Fibroblast of the aortic adventitia (primary cell): Measurements from ENCODE around the gene KCTD13. TPM values are rescaled to one million over a fixed set of nuclear protein-coding genes. Genes with fewer than 3 reads are reported as not detected.
A peak's percentile ranks its signal among the peaks of the same experiment; 100 is the strongest.

Experiments used
- DNase-seq: peaks from one replicate; pipeline ENCODE4 v3.0.0-alpha.2; 2010; ENCODE audit warnings: low read depth
- H3K4me3 ChIP-seq: 2 replicates; pipeline ENCODE4 v1.5.1; 2011; ENCODE audit warnings: low read depth, mild to moderate bottlenecking, control low read depth, low read length, moderate library complexity
- CTCF ChIP-seq: IDR thresholded peaks from 2 replicates; pipeline ENCODE4 v1.5.1; 2011; ENCODE audit warnings: mild to moderate bottlenecking, low read length, control low read depth, inconsistent platforms; ENCODE audit not compliant: insufficient read depth
- total RNA-seq: library from RNA; depleted of rRNA; stranded (reverse); fragments of >200 nt; gene quantifications from 2 replicates; pipeline ENCODE4 v1.2.3, GENCODE V29; 2012; ENCODE audit warnings: low replicate concordance

Gene KCTD13
- total RNA-seq, 1 donor, result 12.5 TPM

- TF ChIP-seq CTCF, result no peak
- DNase-seq, result no peak
These were observed 47.9 kb downstream of the KCTD13 start for GRCh38 chr16:29878172-29878571.

GRCh38 chr16:29877266-29877961, 48.6 kb downstream of the KCTD13 start:
- no peak for TF ChIP-seq CTCF

More at GRCh38 chr16:29878172-29878571, 47.9 kb downstream of the KCTD13 start:
- H3K4me3 ChIP-seq, result no peak overlapping the region

GRCh38 chr16:29876594-29877249, 49.3 kb downstream of the KCTD13 start:
- H3K4me3 ChIP-seq, result peak overlapping the region; percentile 33
- DNase-seq, result no peak
- no peak for TF ChIP-seq CTCF

More at GRCh38 chr16:29877266-29877961, 48.6 kb downstream of the KCTD13 start:
- no peak for DNase-seq
- H3K4me3 ChIP-seq, result no peak overlapping the region

GRCh38 chr16:29876217-29876593, 49.8 kb downstream of the KCTD13 start:
- TF ChIP-seq CTCF, result no peak
- H3K4me3 ChIP-seq, result peak overlapping the region; percentile 25
- DNase-seq, result no peak

- DNase-seq, result no peak
These were observed 50.8 kb downstream of the KCTD13 start for GRCh38 chr16:29875206-29875605.

GRCh38 chr16:29873319-29873718, 52.7 kb downstream of the KCTD13 start:
- no peak for TF ChIP-seq CTCF
- no peak for DNase-seq
- H3K4me3 ChIP-seq, result no peak overlapping the region

More at GRCh38 chr16:29875206-29875605, 50.8 kb downstream of the KCTD13 start:
- no peak for TF ChIP-seq CTCF
- no peak overlapping the region for H3K4me3 ChIP-seq
